Gastroesophageal sphincter (tissue), 4 donors: ENCODE measurements around the gene PPBP. TPM values are rescaled to one million over a fixed set of nuclear protein-coding genes. Genes with fewer than 3 reads are reported as not detected.

ENCODE experiments used
- ATAC-seq: fragments of 150-250 bp; one replicate; pipeline ENCODE4 v1.9.1; 2016; ENCODE audit warnings: mild to moderate bottlenecking, moderate library complexity
- H3K27ac ChIP-seq, 4 donors: fragments of 200-600 bp; sonication (generic) in 3 of 4; 1 replicate in 3 of 4; 2 replicates in 1 of 4; pipeline ENCODE4 v1.5.1; 2016 to 2019
- H3K27me3 ChIP-seq: fragments of 200-600 bp; sonication (generic); one replicate; pipeline ENCODE4 v1.5.1; 2019
- H3K36me3 ChIP-seq, 2 donors: fragments of 200-600 bp; sonication (generic); one replicate each; pipeline ENCODE4 v1.5.1; 2019; ENCODE audit warnings: control low read depth in 1 of 2
- H3K4me1 ChIP-seq, 3 donors: fragments of 200-600 bp; sonication (generic); 1 replicate in 2 of 3; 2 replicates in 1 of 3; pipeline ENCODE4 v1.5.1; 2016 to 2019; ENCODE audit warnings: control low read depth in 2 of 3
- H3K4me3 ChIP-seq, 2 donors: fragments of 200-600 bp; sonication (generic); one replicate each; pipeline ENCODE4 v1.5.1; 2019; ENCODE audit warnings: mild to moderate bottlenecking in 1 of 2, moderate library complexity in 1 of 2
- H3K9me3 ChIP-seq, 3 donors: fragments of 200-600 bp; sonication (generic); one replicate each; pipeline ENCODE4 v1.5.1; 2017 to 2019; ENCODE audit warnings: control low read depth in 2 of 3
- CTCF ChIP-seq, 4 experiments: fragments of 200-600 bp in 2 of 4; fragments of 450-650 bp in 2 of 4; sonication (generic) in 1 of 4; IDR thresholded peaks; one replicate each; pipeline ENCODE4 v1.5.1; 2017 to 2019; ENCODE audit warnings: antibody characterized with exemption in 4 of 4, mild to moderate bottlenecking in 2 of 4, moderate library complexity in 2 of 4
- EP300 ChIP-seq: sonication (generic); formaldehyde crosslinking; IDR thresholded peaks from one replicate; pipeline ENCODE4 v1.6.1; 2017; ENCODE audit warnings: antibody characterized with exemption, mild to moderate bottlenecking
- POLR2A ChIP-seq, 2 donors: fragments of 450-650 bp; IDR thresholded peaks; one replicate each; pipeline ENCODE4 v1.6.1; 2017; ENCODE audit warnings: antibody characterized with exemption in 2 of 2, mild to moderate bottlenecking in 2 of 2, moderate library complexity in 1 of 2
- POLR2AphosphoS5 ChIP-seq: sonication (generic); formaldehyde crosslinking; IDR thresholded peaks from one replicate; pipeline ENCODE4 v1.6.1; 2017; ENCODE audit warnings: antibody characterized with exemption
- WGBS, 2 donors: methylation state at CpG; one replicate each; pipeline ENCODE4 v1.1.5; 2018; ENCODE audit warnings: low coverage in 1 of 2; 5-methylcytosine and 5-hydroxymethylcytosine counted together
- total RNA-seq, 4 donors: library from RNA; depleted of rRNA; stranded (reverse); fragments of >200 nt; gene quantifications; one replicate each; pipeline ENCODE4 v1.1.0, GENCODE V29; 2016

The PPBP gene
- total RNA-seq, 4 donors from 2014 or later: not detected

GRCh38 chr4:74018116-74018515 lies 30.1 kb upstream of the PPBP start:
- Histone ChIP-seq H3K27ac (no peak overlapping the region), H3K4me1 (no peaks in the 10 kb centered on the region), H3K9me3 (no peaks in the 10 kb centered on the region), H3K36me3 (no peaks in the 10 kb centered on the region), H3K27me3 (no peaks in the 10 kb centered on the region), H3K4me3 (no peak overlapping the region)
- no peak for TF ChIP-seq EP300
- no peak for TF ChIP-seq POLR2AphosphoS5
- no peak for TF ChIP-seq CTCF (IDR thresholded peaks at IDR 0.05)
- TF ChIP-seq POLR2A (IDR thresholded peaks at IDR 0.05): no peak
- ATAC-seq: no peak

- TF ChIP-seq CTCF (IDR thresholded peaks at IDR 0.05): no peak
- no peak for TF ChIP-seq POLR2A (IDR thresholded peaks at IDR 0.05)
- TF ChIP-seq EP300: no peak
- TF ChIP-seq POLR2AphosphoS5: no peak
- 30 to 64% methylated on average over 1 of the region's 1 CpG for WGBS, 2 donors
- Histone ChIP-seq H3K27me3 (no peaks in the 10 kb centered on the region), H3K4me3 (no peak overlapping the region), H3K36me3 (no peaks in the 10 kb centered on the region), H3K9me3 (no peaks in the 10 kb centered on the region), H3K4me1 (no peaks in the 10 kb centered on the region), H3K27ac (no peak overlapping the region)
- no peak for ATAC-seq
Observed at GRCh38 chr4:74016068-74016467, 28.1 kb upstream of the PPBP start.

GRCh38 chr4:74015126-74015780 lies 27.3 kb upstream of the PPBP start:
- no peaks in the 10 kb centered on the region for H3K9me3 ChIP-seq
- H3K27ac ChIP-seq: no peak overlapping the region
- H3K4me3 ChIP-seq: no peak overlapping the region
- no peaks in the 10 kb centered on the region for H3K36me3 ChIP-seq
- H3K4me1 ChIP-seq: no peaks in the 10 kb centered on the region
- no peak for ATAC-seq
- TF ChIP-seq CTCF (IDR thresholded peaks at IDR 0.05) (no peak), EP300 (no peak), POLR2A (IDR thresholded peaks at IDR 0.05) (no peak), POLR2AphosphoS5 (no peak)
- no peaks in the 10 kb centered on the region for H3K27me3 ChIP-seq
- WGBS, 2 donors: 74 to 89% methylated on average over 3 of the region's 3 CpGs

- Histone ChIP-seq H3K4me1 (no peaks in the 10 kb centered on the region), H3K36me3 (no peaks in the 10 kb centered on the region), H3K9me3 (no peaks in the 10 kb centered on the region), H3K4me3 (no peak overlapping the region), H3K27ac (no peak overlapping the region), H3K27me3 (no peaks in the 10 kb centered on the region)
- TF ChIP-seq POLR2A (IDR thresholded peaks at IDR 0.05) (no peak), CTCF (IDR thresholded peaks at IDR 0.05) (no peak), EP300 (no peak), POLR2AphosphoS5 (no peak)
- no peak for ATAC-seq
- WGBS, 2 donors: 0 to 6% methylated on average over 1 of the region's 1 CpG
Observed at GRCh38 chr4:74014332-74014731, 26.3 kb upstream of the PPBP start.

GRCh38 chr4:74013264-74013663 lies 25.3 kb upstream of the PPBP start:
- TF ChIP-seq CTCF (IDR thresholded peaks at IDR 0.05): no peak
- no peak for TF ChIP-seq EP300
- no peak for TF ChIP-seq POLR2A (IDR thresholded peaks at IDR 0.05)
- TF ChIP-seq POLR2AphosphoS5: no peak
- no peaks in the 10 kb centered on the region for H3K4me1 ChIP-seq
- no peaks in the 10 kb centered on the region for H3K9me3 ChIP-seq
- WGBS, 2 donors: 64 to 82% methylated on average over 2 of the region's 2 CpGs
- no peak for ATAC-seq
- H3K36me3 ChIP-seq: no peaks in the 10 kb centered on the region
- H3K27ac ChIP-seq: no peak overlapping the region
- no peak overlapping the region for H3K4me3 ChIP-seq
- no peaks in the 10 kb centered on the region for H3K27me3 ChIP-seq
